MM.1S (cell line): ENCODE data around the gene IGIP.
A peak's percentile ranks its signal among the peaks of the same experiment; 100 is the strongest.

Experiments used
- EZH2 ChIP-seq: fragments of 300-600 bp; sonication (generic); optimal IDR thresholded peaks from 2 replicates; pipeline ENCODE3; 2017; ENCODE audit warnings: low read depth, mild to moderate bottlenecking, antibody characterized with exemption, low read length, mixed read lengths
- TF ChIP-seq, protein P1 (sequence below): fragments of 300-600 bp; sonication (generic); IDR thresholded peaks from 2 replicates; pipeline ENCODE4 v1.5.1; 2016; ENCODE audit warnings: antibody characterized with exemption, low read length, mixed read lengths

DNA sequence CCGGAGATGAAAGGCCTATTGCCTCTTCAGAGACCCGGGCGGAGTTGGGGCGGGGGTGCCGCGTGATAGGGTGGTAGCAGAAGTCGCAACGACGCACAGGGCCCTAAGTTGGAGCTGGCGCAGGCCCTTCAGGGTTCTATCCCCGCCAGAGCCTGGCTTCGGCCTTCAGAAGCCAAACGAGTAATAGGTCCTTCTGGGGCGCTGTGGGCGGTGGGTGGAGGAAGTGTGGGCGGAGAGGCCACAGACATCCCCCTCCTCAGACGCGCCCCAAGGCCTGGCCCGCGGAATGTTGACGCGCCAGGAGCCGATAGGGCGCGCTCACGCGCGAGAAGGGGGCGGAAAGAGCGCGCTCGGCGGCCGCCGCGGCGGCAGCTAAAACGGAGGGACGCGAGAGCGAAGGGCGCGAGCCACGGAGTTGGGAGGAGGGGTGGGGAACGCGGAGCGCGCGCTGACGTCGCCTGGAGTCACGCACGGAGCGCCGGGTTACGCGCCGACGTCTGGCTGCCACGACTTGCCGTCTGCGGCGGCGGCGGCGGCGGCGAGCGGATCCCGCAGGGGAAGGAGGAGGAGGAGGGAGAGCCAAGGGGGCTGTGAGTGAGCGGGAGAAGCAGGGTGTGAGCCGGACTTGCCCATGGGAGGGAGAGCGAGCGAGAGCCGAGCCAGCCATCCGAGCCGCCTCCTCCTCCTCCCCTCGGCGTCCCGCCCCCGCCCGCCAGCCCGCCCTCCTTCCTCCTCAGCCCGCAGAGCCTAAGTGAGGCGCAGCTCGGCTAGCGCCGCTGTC lies 18.2 kb upstream of the IGIP start:
- TF ChIP-seq, protein P1, sequence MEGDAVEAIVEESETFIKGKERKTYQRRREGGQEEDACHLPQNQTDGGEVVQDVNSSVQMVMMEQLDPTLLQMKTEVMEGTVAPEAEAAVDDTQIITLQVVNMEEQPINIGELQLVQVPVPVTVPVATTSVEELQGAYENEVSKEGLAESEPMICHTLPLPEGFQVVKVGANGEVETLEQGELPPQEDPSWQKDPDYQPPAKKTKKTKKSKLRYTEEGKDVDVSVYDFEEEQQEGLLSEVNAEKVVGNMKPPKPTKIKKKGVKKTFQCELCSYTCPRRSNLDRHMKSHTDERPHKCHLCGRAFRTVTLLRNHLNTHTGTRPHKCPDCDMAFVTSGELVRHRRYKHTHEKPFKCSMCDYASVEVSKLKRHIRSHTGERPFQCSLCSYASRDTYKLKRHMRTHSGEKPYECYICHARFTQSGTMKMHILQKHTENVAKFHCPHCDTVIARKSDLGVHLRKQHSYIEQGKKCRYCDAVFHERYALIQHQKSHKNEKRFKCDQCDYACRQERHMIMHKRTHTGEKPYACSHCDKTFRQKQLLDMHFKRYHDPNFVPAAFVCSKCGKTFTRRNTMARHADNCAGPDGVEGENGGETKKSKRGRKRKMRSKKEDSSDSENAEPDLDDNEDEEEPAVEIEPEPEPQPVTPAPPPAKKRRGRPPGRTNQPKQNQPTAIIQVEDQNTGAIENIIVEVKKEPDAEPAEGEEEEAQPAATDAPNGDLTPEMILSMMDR, result peak; percentile 14; the same call in 1 of the 2 replicates
- TF ChIP-seq EZH2, result no peak
